H9 (cell line): Measurements from ENCODE around the gene AMBN. TPM values are rescaled to one million over a fixed set of nuclear protein-coding genes. Genes with fewer than 3 reads are reported as not detected.

Experiments used
- DNase-seq: peaks from one replicate; pipeline ENCODE4 v3.0.0-alpha.2; 2017
- H2AFZ ChIP-seq: one replicate; pipeline ENCODE4 v1.6.1; 2013; ENCODE audit warnings: mild to moderate bottlenecking, low read length, control low read depth, moderate library complexity
- H2AK5ac ChIP-seq: 2 replicates; pipeline ENCODE4 v1.6.1; 2013; ENCODE audit warnings: low read length, control low read depth, mixed read lengths; ENCODE audit not compliant: insufficient read length
- H2BK120ac ChIP-seq: one replicate; pipeline ENCODE4 v1.6.1; 2013; ENCODE audit warnings: low read depth, mild to moderate bottlenecking, low read length, control low read depth, inconsistent platforms; ENCODE audit not compliant: poor library complexity, severe bottlenecking
- H2BK12ac ChIP-seq: 2 replicates; pipeline ENCODE4 v1.6.1; 2013; ENCODE audit warnings: low read length, control low read depth, mixed read lengths, low read depth; ENCODE audit not compliant: insufficient read length
- H2BK15ac ChIP-seq: 2 replicates; pipeline ENCODE4 v1.6.1; 2013; ENCODE audit warnings: low read depth, low read length, control low read depth
- H2BK20ac ChIP-seq: one replicate; pipeline ENCODE4 v1.6.1; 2013; ENCODE audit warnings: low read depth, mild to moderate bottlenecking, low read length, control low read depth, inconsistent platforms; ENCODE audit not compliant: poor library complexity, severe bottlenecking
- H2BK5ac ChIP-seq: 2 replicates; pipeline ENCODE4 v1.6.1; 2013; ENCODE audit warnings: low read length, control low read depth, mixed read lengths; ENCODE audit not compliant: insufficient read length
- H3K14ac ChIP-seq: 2 replicates; pipeline ENCODE4 v1.6.1; 2013; ENCODE audit warnings: low read length, control low read depth; ENCODE audit not compliant: insufficient read depth
- H3K18ac ChIP-seq: 2 replicates; pipeline ENCODE4 v1.6.1; 2013; ENCODE audit warnings: low read depth, mild to moderate bottlenecking, mixed read lengths, low read length, control low read depth; ENCODE audit not compliant: insufficient read length
- H3K23ac ChIP-seq: 2 replicates; pipeline ENCODE4 v1.6.1; 2013; ENCODE audit warnings: low read length, control low read depth, mixed read lengths, low read depth; ENCODE audit not compliant: insufficient read length
- H3K23me2 ChIP-seq: 2 replicates; pipeline ENCODE4 v1.6.1; 2013; ENCODE audit warnings: low read depth, mild to moderate bottlenecking, mixed read lengths, low read length, control low read depth; ENCODE audit not compliant: insufficient read length, poor library complexity, severe bottlenecking
- H3K27ac ChIP-seq: 2 replicates; pipeline ENCODE4 v1.5.1; 2013; ENCODE audit warnings: low read length, control low read depth, mixed read lengths, low read depth; ENCODE audit not compliant: insufficient read length
- H3K27me3 ChIP-seq: 2 replicates; pipeline ENCODE4 v1.6.1; 2013; ENCODE audit warnings: low read length, control low read depth, inconsistent platforms; ENCODE audit not compliant: insufficient read depth
- H3K4ac ChIP-seq: 2 replicates; pipeline ENCODE4 v1.6.1; 2013; ENCODE audit warnings: low read depth, mild to moderate bottlenecking, control low read depth, inconsistent platforms, low read length, moderate library complexity
- H3K4me1 ChIP-seq: 2 replicates; pipeline ENCODE4 v1.6.1; 2013; ENCODE audit warnings: low read length, control low read depth, inconsistent platforms; ENCODE audit not compliant: insufficient read depth
- H3K4me2 ChIP-seq: 2 replicates; pipeline ENCODE4 v1.6.1; 2013; ENCODE audit warnings: low read length, control low read depth, mixed read lengths; ENCODE audit not compliant: insufficient read length, insufficient read depth
- H3K56ac ChIP-seq: 2 replicates; pipeline ENCODE4 v1.6.1; 2013; ENCODE audit warnings: low read depth, mild to moderate bottlenecking, mixed read lengths, low read length, control low read depth; ENCODE audit not compliant: insufficient read length
- H3K79me1 ChIP-seq: 2 replicates; pipeline ENCODE4 v1.6.1; 2013; ENCODE audit warnings: low read depth, mild to moderate bottlenecking, moderate library complexity, low read length, control low read depth, inconsistent platforms; ENCODE audit not compliant: insufficient read depth, poor library complexity, severe bottlenecking
- H3K79me2 ChIP-seq: 2 replicates; pipeline ENCODE4 v1.6.1; 2013; ENCODE audit warnings: low read length, control low read depth, inconsistent platforms; ENCODE audit not compliant: insufficient read depth
- H3K9ac ChIP-seq: 2 replicates; pipeline ENCODE4 v1.6.1; 2013; ENCODE audit warnings: low read length, control low read depth, mixed read lengths; ENCODE audit not compliant: insufficient read length; ENCODE audit errors: extremely low read depth
- H3K9me3 ChIP-seq: one replicate; pipeline ENCODE4 v1.6.1; 2013; ENCODE audit warnings: low read depth, low read length, inconsistent platforms; ENCODE audit not compliant: control insufficient read depth
- H3T11ph ChIP-seq: one replicate; pipeline ENCODE4 v1.6.1; 2013; ENCODE audit warnings: mild to moderate bottlenecking, low read length, control low read depth, inconsistent platforms
- H4K20me1 ChIP-seq: one replicate; pipeline ENCODE4 v1.6.1; 2013; ENCODE audit not compliant: control insufficient read depth, insufficient read length, insufficient read depth
- H4K5ac ChIP-seq: 2 replicates; pipeline ENCODE4 v1.6.1; 2013; ENCODE audit warnings: low read depth, mild to moderate bottlenecking, mixed read lengths, low read length, control low read depth; ENCODE audit not compliant: insufficient read length
- H4K8ac ChIP-seq: replicated peaks from 2 replicates; pipeline ENCODE4 v1.6.1; 2013; ENCODE audit warnings: low read length, control low read depth, mixed read lengths, low read depth; ENCODE audit not compliant: insufficient read length
- H4K91ac ChIP-seq: 2 replicates; pipeline ENCODE4 v1.6.1; 2013; ENCODE audit warnings: low read depth, mild to moderate bottlenecking, moderate library complexity, mixed read lengths, low read length, control low read depth; ENCODE audit not compliant: insufficient read length
- H3K27ac Mint-ChIP-seq, 3 experiments: 2 replicates in 2 of 3; 3 replicates in 1 of 3; pipeline ENCODE4 v1.8.0; 2020 to 2021; ENCODE audit warnings: mixed read lengths in 3 of 3, mild to moderate bottlenecking in 1 of 3, moderate library complexity in 1 of 3
- H3K27me3 Mint-ChIP-seq: 2 replicates; pipeline ENCODE4 v1.8.0; 2021; ENCODE audit warnings: low read depth, mild to moderate bottlenecking, moderate library complexity, mixed read lengths
- H3K36me3 Mint-ChIP-seq, 3 experiments: 2 replicates in 2 of 3; 3 replicates in 1 of 3; pipeline ENCODE4 v1.8.0; 2020 to 2021; ENCODE audit warnings: low read depth in 3 of 3, mixed read lengths in 3 of 3; ENCODE audit not compliant: insufficient read depth in 1 of 3
- H3K4me1 Mint-ChIP-seq, 2 experiments: 2 replicates each; pipeline ENCODE4 v1.8.0; 2020; ENCODE audit warnings: mixed read lengths in 2 of 2
- H3K4me3 Mint-ChIP-seq, 2 experiments: 2 replicates in 1 of 2; 3 replicates in 1 of 2; pipeline ENCODE4 v1.8.0; 2020 to 2021; ENCODE audit warnings: mild to moderate bottlenecking in 2 of 2, mixed read lengths in 2 of 2, moderate library complexity in 1 of 2
- H3K9me3 Mint-ChIP-seq, 2 experiments: 2 replicates in 1 of 2; 3 replicates in 1 of 2; pipeline ENCODE4 v1.8.0; 2020; ENCODE audit warnings: mild to moderate bottlenecking in 2 of 2, mixed read lengths in 2 of 2, moderate library complexity in 1 of 2
- CTCF ChIP-seq: fragments of 200-600 bp; sonication (generic); conservative IDR thresholded peaks from 3 replicates; pipeline ENCODE4 v1.8.0; 2021; ENCODE audit warnings: antibody characterized with exemption, mild to moderate bottlenecking
- WGBS: extraction: QIAGEN DNeasy Blood & Tissue Kit; methylation state at CpG from one replicate; pipeline ENCODE4 v1.1.7; 2013; ENCODE audit warnings: missing lambda C conversion rate, low lambda C conversion rate, mixed read lengths; ENCODE audit not compliant: insufficient read length; ENCODE audit errors: extremely low coverage; 5-methylcytosine and 5-hydroxymethylcytosine counted together
- total RNA-seq: library from RNA; stranded (reverse); gene quantifications from 2 replicates; pipeline ENCODE4 v1.2.1, GENCODE V29; 2021

AMBN gene
- total RNA-seq, 1 experiment from 2014 or later, result not detected

- Histone ChIP-seq H2BK12ac (no peak overlapping the region), H3K4ac (no peak overlapping the region), H4K8ac (no peak overlapping the region), H3K27ac (no peak overlapping the region), H3K79me1 (no peaks in the 10 kb centered on the region), H4K5ac (no peak overlapping the region), H3T11ph (no peak overlapping the region), H3K27me3 (no peaks in the 10 kb centered on the region), H3K18ac (no peak overlapping the region), H2BK120ac (no peak overlapping the region), H3K14ac (no peak overlapping the region), H3K56ac (no peak overlapping the region), H3K79me2 (no peaks in the 10 kb centered on the region), H3K23ac (no peak overlapping the region), H3K4me1 (no peaks in the 10 kb centered on the region), H3K9me3 (no peaks in the 10 kb centered on the region), H2BK5ac (no peak overlapping the region), H2AK5ac (no peak overlapping the region), H4K91ac (no peak overlapping the region), H3K23me2 (no peaks in the 10 kb centered on the region), H2BK15ac (no peak overlapping the region), H3K9ac (no peak overlapping the region), H2AFZ (no peak overlapping the region), H3K4me2 (no peak overlapping the region), H2BK20ac (no peak overlapping the region), H4K20me1 (no peaks in the 10 kb centered on the region)
- H3K36me3 Mint-ChIP-seq, result no peaks in the 10 kb centered on the region
- H3K4me3 Mint-ChIP-seq, result no peak overlapping the region
- no peaks in the 10 kb centered on the region for H3K9me3 Mint-ChIP-seq
- H3K27me3 Mint-ChIP-seq, result no peaks in the 10 kb centered on the region
- no peak overlapping the region; a peak in 1 of 7 replicates for H3K27ac Mint-ChIP-seq
- no CpG with 5 or more reads among the region's 3 CpGs for WGBS
- no peak for TF ChIP-seq CTCF
- DNase-seq, result no peak
- 0 out of 4 replicates have a peak, but pooled peaks cover 0 to 3% of the 10 kb centered on the region in 2 experiments for H3K4me1 Mint-ChIP-seq
Measured at GRCh38 chr4:70614184-70614555, 22.1 kb downstream of the AMBN start.
